Raji (cell line): ENCODE data around the gene TRERF1.
A peak's percentile ranks its signal among the peaks of the same experiment; 100 is the strongest.

Source experiments
- POLR2A ChIP-seq: IDR thresholded peaks from 2 replicates; pipeline ENCODE4 v1.6.1; 2011; ENCODE audit warnings: low read depth, low read length, control low read depth; ENCODE audit not compliant: insufficient read depth

TRERF1 gene

GRCh38 chr6:42275376-42276033 lies 176.2 kb downstream of the TRERF1 start:
- no peak for TF ChIP-seq POLR2A

DNA sequence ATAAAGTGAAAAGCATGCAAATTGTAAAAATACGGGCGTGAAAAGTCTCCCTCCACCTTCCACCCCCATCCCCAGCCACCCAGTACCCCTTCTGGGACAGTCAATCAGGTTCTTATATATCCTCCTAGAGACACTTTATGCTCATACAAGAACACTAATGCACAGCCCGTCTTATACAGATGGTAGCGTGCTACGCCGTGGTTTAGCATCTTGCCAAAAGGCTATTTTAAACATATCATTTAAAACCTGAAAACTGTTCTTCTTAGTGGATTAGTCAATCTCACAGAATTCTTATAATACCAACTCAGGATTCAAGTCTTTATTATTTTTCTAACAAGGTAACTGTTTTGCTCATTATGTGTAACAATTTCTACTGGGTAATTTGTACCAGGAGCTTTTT lies 176.8 kb downstream of the TRERF1 start:
- TF ChIP-seq POLR2A = no peak

DNA sequence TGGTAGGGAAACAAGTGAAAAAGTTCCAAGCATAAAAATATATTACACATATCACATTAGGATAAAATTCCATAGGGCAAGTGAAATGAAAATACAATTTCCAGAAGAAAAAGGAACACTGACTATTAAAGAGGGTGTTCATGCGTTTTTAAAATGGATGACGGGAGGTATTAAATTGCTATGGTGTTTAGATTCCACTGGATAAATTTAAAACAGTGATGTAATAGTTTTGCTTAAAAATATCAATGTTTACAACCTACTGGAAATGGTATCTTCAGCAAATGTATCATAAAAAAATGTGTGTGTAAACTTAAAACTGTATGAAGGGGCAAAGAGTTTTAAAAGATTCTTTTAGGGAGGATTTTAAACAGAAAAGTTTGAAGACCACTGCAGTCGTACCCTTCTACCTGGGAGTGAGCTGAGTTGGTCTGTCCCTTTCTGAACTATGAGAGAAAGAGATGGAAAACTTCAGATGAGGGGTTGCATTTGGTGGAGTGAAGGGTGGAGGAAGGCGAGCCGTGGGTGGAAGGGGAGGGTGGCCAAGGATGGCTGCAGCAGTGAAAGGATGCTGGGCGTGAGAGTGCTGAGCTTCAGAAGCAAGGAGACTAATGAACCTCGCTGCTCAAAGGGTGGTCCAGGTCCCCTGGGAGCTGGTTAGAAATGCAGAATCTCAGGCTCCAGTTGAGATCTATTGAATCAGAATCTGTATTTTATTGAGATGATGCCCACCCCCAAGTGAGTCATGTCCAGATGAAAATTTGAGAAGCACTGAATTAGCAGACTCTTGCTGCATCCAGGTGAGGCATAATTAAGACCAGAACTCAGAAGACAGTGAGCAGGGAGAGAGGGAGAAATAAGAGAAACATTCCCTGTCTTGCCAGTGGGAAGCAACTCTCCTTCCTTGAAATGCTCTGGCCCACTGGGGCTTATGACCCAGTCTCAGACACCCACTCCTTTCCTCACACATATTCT lies 179.6 kb downstream of the TRERF1 start:
- TF ChIP-seq POLR2A = no peak

DNA sequence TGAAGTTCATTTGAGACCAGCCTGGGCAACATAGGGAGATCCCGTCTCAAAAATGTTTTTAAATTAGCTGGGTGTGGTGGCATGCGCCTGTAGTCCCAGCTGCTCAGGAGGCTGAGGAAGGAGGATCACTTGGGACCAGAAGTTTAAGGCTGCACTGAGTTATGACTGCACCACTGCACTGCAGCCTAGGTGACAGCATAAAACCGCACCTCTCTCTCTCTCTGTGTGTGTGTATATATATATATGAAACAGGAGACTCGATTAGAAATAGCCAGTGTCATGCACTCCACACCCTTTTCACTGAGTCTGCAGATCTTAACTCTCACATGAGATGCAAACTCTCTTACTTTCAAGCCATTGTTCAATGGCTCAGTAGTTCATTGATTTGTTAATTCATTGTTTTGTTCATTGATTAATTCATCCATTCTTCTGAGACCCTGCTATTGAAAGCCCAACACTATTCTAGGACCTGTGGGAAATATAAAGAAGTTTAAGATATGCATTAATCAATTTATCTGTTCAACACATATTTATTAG lies 181.7 kb downstream of the TRERF1 start:
- no peak for TF ChIP-seq POLR2A

DNA sequence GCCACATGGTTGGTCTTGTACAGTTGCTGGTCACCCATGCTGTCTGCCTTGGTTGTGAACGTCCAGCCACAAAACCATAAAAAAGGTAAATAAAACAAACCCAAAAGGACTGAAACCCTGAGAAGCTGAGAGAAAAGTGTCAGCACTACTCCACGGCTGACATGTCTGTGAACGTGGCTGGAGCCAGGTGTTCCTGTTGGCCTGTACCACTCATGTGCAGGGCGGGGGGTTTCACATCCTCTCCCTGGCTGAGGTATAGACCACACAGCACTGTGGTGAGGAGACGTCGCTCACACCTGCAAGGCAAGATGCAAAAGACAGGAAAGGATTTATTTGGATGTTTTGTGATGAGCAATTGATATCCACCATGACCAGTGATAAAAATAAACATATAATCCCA lies 182.2 kb downstream of the TRERF1 start:
- peak; percentile 37; the same call in 1 of the 2 replicates for TF ChIP-seq POLR2A

GRCh38 chr6:42268835-42269204 lies 182.9 kb downstream of the TRERF1 start:
- TF ChIP-seq POLR2A = no peak

DNA sequence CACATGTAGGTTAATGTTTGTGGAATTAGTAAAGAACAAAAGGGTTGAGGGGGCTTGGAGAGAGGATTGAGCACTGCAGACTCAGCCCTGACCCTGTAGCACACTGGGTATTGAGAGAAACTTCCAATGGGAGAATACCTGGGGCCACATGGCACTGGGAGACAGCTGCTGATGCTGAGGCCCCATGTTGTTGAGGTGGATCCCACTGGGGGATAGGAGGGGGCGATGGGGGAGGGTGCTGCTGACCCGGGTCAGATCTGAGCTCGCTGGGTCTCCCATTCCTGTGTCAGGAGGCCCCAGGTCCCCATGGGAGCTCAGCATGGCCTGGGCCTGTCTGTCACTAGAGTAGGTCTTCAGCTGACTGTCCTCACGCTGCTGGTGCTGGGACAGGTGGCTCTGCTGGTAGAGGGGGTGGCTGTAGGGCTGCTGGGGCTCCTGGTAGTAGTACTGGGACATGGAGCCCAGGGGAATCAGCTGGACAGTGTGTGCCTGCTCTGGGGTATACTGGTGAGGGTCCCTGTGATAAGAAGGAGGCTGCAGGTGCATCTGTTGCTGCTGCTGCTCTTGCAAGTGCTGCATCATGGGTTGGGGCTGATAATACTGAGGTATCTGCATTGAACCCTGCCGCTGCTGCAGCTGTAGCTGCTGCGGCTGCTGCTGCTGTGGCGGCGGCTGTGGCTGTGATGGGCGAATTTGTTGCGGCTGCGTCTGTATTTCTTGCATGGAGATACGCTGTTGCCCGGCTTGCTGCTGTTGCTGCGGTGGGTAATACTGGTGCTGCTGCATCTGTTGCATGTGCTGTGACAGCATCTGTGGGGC lies 183.5 kb downstream of the TRERF1 start:
- no peak for TF ChIP-seq POLR2A

- no peak for TF ChIP-seq POLR2A
Measured at GRCh38 chr6:42266538-42266937, 185.2 kb downstream of the TRERF1 start.

DNA sequence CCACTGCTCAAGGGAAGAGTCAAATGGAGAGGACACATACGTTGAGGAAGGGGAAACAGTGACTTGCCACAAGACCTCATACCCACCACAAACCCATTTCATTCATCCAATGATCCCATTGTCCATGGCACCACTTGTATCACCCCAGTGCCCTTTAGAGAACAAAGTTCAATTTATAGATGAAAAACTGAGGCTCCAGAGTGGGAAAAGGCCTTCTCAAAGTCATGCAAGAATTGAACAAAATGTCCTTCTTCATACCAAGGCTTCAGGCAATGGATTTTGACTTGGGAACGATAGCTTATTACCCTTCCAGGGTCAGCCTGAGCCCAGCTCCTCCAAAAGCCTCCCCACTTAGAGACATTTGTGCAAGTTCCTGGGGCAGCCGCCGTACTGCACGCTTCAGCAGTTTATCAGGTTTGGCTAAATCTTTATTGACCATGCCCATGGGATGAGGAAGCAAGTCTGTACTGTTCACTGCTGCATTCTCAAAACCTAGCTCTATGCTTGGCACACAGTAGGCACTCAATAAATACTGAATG lies 186.8 kb downstream of the TRERF1 start:
- no peak for TF ChIP-seq POLR2A

DNA sequence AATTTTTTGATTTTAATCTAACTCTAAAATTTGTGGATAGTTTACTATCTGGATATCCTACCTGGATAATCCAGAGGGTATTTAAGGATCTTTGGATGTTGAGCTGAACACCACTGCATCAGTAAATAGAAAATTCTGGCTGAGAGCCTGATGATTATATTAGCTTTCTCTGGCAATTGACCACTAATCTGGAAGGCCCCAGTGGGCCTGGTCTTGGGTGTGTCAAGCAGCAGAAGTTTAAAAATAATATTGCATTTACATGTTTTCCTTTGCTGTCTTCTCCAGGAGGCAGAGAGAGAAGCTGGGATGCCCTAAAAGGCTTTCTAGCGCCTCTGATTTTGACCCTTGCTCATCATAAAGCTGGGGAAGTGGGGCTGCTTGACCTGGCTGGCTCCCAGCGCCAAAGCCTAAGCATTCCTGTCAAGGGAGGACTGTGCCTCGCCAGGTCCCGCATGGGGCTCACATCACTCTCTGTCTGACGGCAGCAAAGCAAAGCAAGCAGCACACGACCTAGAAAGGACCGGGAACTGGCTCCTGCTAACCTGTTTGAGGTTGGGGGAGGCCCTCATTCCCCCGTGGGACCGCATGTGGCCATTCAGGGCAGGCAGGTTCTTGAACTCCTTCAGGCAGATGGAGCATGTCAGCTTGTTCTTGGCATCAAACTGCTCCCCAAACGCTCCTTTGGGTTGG lies 187.4 kb downstream of the TRERF1 start:
- TF ChIP-seq POLR2A = no peak

DNA sequence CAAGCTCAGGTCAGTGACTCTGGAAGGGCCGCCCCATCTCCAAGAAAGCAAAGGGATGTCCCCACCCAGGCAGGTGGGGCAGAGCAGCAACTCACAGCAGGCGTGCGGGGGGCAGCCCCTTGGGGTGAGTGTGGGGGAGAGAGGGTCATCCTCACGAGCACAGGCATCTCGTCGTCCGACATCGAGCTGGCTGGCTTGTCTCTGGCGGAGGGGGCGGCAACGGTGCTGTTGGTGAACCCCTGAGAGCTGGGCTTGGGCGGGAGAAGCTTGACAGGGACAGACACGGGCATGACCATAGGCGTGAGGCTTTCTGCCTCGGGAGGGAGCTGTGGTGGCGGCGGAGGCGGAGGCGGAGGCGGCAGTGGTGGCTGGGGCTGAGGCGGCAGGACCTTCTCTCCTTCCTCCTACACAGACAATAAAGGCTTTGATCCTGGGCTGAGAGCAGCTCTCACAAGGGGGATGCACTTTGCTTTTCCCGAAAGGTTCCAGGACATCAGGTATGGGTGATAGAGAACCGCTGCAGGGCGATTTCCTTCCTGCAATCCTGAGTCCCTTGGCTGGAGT lies 188.5 kb downstream of the TRERF1 start:
- no peak for TF ChIP-seq POLR2A

GRCh38 chr6:42260972-42261371 lies 190.8 kb downstream of the TRERF1 start:
- TF ChIP-seq POLR2A = no peak

DNA sequence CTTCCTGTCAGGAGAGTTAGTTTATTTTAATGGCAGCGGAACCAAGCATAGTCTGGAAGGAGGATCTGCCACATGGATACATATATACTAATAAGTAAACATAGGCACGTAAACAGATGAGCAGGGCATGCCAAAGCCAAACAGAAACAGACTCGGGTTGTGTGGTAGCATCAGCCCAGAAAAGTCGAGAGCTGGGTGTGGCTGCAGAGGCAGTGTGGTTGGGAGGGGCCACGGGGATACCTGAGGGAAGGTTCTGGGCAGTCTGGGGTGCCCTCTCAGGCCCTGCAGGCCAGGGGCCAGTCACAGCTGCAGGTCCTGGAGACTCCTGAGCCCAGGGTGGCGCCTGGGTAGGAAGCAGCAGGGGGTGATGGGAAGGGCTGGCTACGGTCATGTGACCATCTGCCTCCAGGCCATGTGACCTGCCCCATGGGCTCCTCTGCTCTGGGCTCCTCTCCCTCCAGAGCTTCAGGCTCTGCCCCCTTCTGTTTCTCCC lies 191.3 kb downstream of the TRERF1 start:
- no peak for TF ChIP-seq POLR2A
